Stimulated activated CD8-positive, alpha-beta memory T cell treated with anti-CD3 and anti-CD28 coated beads, Interleukin-4, amount 100 ng/mL, for 1 hour (primary cell): ENCODE measurements around the gene POGLUT2.
"Not testable (repeated sequence)": the region's sequence is repeated elsewhere in the genome, so short reads cannot be mapped to it uniquely, and the experiment has no call there.

Source experiments
- DNase-seq, 2 donors: peaks; one replicate each; pipeline ENCODE4 v3.0.0-alpha.2; 2020; ENCODE audit warnings: low read depth in 2 of 2, low spot score in 1 of 2

Gene POGLUT2

DNA sequence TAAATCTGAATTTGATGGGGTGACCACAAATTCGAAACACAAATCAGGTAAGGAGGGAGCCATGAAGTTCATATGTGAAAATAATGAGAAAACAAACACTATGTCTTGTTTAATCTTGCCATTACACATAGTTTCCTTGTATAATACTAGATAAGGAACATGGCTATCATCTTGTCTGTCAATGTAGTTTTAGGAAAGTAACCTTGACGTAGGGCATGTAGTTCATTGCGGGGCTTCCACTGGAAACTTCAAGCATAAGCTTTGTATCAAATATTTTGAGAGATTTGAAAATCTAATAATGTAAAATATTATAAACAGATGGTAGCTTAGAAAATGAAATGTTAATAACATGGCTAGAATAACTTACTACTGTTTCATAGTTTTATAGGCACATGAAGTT lies 8.9 kb upstream of the POGLUT2 start:
- DNase-seq, result no peak

DNA sequence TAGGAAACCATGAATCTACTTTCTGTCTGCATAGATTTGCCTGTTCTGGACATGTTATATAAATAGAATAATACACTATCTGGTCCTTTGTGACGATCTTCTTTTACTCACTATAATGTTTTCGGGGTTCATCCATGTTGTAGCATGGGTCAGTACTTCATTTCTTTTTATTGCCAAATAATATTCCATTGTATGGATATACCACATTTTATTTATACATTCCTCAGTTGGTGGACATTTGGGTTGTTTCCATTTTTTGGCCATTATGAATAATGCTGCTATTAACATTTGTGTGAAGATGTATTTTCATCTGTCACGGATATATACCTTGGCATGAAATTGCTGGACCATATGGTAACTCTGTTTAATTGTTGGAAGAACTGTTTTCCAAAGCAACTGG lies 6.9 kb upstream of the POGLUT2 start:
- DNase-seq, result no peak

DNA sequence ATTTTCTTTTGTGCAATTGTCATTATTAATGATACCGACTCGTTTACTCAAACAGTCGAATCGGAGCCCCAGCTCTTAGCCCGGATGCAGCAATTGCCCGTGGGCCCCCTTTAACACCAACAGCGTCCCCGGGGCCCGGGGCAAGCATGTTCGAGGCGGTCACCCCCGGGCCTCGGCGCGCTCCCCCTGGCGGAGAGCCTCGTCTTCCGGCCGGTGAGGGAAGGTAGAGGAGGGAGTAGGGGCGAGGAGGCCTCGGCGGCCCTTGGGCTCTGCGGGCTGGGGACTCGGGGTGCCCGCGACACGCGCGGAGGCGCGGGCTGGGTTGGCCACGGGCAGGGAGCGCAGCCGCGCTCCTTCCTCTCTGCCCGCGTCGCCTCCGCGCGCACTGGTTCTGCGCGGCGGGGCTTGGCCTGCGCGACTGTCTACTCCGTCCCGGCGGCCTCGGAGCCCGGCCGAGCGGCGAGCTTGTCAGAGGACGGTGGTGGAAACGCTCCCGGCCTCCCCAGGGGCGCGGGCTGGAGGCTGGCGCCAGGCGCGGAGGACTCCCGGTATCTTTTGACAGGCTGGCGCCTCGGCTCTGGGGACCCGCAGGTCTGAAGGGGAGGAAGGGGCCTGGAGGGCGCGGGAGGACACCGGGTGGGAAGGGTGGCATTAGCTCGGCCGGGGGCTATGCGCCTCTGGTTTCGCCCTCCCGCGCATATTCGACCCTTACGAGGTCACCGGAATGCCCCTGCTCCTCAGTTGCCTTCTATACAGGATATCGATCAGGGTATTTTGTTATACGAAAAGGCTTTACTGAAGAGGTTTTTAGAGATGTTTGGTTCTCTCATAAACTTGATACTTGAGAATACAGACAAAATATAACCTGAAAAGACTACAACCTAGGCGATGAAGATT lies 1.6 kb upstream of the POGLUT2 start:
- DNase-seq, result peak; percentile 64 to 71

DNA sequence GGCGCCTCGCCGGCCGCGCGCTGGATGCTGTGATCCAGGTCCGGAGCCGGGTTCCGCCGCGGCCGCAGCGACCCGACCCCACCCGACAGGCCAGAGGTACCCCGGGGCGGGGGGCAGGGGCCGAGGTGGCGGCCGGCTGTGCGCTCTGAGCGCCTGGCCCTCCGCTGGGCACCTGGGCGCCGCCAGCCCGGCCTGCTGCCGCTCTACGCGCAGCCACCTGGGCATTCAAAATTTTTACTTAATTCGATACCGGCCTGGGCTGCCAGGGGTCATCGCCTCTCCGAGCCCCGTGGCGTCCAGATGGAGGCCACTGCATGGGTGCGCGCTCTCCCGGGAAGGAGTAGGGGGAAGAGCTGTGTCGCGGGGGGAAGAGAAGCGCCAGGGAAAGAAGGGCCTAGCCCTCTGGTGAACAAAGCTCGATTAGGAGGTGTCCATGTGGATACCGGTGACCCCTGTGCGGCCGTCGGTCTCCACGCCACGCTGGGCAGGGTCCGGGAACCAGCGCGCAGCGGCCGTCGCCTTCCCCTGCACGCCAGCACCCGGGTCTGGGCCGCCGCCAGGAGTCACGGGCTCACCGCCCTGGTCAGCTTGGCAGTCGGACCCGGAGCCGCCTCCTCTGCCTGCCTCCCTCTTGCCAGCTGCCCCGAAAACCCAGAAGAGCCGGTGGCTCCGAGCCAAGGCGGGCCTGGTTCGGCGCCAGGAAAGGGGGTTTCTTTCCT lies 809 bp upstream of the POGLUT2 start:
- no peak for DNase-seq

DNA sequence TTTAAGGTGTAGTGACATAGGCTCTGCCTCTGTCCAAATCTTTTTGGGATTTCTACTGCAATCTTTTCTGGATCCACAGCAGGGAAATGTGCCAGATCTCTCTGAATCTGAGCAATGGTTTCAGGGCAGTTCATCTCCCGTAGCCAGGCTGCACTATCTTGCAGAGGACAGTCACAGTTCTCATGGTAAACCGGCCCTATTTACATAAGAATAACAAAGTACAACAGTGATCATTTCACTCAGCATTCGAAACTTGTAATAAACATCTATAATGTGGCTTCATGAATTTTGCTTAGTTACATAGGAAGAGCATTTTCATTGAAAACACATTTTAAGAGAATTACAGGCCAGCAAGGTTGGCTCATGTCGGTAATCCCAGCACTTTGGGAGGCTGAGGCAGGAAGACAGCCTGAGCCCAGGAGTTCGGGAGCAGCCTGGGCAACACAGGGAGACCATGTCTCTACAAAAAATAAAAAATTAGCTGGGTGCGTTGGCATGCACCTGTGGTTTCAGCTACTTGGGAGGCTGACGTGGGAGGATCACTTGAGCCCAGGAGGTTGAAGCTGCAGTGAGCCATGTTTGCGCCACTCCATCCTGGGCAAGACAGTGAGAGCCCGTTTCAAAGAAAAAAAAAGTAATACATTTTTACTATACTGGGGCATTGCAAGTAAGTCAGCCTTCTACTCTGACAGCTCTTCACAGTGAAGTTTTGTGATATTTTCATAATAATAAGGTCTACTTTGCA lies 5.0 kb downstream of the POGLUT2 start:
- no peak for DNase-seq

DNA sequence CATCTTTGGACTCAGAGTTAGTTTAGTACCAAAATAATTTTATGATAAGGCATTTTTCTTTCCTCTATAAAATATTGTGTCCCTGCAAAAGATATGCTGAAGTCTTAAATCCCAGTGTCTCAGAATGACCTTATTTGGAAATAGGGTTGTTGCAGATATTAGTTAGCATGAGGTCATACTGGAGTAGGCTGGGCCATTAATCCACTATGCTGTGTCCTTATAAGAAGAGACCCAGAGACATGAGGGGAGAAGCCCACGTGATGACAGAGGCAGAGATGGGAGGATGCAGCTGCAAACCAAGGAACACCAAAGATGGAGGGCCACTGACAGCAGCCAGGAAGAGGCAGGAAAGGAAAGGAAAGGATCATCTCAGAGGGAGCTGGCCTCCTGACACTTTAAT lies 6.4 kb downstream of the POGLUT2 start:
- no peak for DNase-seq

DNA sequence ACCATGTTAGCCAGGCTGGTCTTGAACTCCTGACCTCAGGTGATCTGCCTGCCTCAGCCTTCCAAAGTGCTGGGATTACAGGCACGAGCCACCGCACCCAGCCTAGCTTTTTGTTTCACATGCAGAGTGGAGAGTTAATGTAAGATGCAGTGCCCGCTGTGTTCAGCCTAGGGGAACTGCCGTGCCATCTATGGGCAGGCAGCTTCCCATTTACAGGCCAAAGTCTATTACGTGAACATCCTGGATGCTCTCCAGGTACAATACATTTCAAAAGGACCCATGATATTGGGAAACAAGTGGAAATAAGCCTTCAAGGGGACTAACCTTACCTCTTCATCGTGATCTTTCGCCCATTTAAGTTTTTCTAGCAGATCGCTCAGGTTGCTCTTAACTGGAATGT lies 10.1 kb downstream of the POGLUT2 start:
- DNase-seq, result no peak

DNA sequence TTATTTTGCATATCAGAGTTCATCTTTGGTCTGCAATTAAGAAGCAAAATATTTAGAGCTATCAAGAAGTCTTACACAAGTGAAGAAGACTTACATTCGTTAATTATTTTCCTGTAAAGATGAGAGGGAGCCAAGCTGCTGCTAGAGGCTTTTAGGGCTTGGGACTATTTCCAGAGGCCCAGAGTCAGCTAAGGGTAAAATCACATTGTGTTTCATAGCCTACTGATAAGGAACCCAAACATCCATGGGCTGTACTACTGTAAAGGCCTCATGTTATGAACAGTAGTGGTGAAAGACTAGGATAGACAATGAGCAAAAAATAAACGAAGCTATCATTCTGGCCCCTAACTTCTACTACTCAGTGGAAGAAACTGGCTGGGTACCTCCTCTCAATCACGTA lies 14.3 kb downstream of the POGLUT2 start:
- no peak for DNase-seq

DNA sequence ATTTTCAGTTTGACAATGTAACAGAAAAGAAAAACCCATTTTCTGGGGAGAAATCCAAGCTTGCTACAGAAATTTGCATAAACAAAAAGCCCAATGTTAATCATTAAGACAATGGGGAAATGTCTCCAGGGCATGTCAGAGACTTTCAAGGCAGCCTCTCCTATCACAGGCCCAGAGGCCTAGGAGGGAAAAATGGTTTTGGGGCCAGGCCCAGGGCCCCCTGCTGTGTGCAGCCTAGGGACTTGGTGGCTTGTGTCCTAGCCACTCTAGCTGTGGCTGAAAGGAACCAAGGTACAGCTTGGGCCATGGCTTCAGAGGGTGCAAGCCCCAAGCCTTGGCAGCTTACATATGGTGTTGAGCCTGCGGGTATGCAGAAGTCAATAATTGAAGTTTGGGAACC lies 17.2 kb downstream of the POGLUT2 start:
- no peak for DNase-seq

DNA sequence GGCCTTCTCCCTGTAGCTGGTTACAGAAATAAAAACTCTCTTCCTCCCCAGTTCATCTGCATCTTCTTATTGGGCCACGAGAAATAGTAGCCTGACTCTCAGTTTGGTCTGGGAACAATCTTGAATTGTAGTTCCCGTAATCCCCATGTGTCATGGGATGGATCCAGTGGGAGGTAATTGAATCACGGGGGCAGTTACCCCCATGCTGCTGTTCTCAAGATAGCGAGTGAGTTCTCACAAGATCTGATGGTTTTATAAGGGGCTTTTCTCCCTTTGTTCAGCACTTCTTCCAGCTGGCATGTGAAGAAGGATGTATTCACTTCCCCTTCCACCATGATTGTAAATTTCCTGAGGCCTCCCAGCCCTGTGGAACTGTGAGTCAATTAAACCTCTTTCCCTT lies 18.1 kb downstream of the POGLUT2 start:
- not testable (repeated sequence) for DNase-seq

DNA sequence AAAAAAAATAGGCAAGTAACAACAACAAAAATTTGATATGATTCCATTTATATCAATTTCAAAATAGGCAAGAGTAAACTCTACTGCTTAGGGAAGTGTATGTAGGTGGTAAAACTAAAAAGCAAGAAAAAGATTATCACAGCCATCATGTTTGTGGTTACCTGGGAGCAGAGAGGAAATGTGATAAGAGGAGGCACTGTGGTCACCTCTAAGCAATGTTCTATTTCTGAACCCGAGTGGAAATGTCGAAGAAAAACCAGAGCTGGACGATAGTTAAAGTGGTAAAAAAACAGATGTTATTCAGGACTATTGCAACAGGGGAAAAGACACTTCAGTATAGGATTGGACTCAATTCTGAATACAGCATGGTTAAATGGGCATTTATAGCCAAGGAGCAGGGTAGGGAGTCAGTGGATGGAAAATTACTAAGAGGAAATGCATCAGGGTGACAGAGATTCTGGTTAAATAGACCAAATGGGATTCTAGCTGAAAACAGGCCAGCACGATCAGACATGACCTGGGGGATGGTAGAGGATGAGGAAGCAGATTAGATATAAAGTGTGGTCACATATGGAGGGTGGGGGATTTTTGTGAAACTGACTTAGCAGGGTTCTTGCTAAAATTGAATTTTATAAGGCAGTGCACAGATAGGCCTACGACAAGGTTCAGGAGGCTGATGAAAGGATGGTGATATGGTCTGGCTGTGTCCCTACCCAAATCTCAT lies 19.2 kb downstream of the POGLUT2 start:
- no peak for DNase-seq

DNA sequence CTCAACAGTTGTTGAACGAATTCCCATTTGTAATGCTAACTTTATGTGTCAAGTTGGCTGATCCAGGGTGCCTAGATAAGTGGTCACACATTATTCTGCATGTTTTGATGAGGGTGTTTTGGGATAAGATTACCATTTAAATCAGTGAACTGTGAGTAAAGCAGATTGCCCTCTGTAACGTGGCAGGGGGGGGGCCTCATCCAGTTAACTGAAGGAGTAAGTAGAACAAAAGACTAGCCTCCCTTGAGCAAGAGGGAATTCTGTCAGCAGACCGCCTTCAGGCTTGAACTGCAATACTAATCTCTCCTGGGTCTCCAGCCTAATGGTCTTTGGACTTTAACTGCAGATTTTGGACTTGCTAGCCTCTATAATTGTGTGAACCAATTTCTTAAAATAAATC lies 21.0 kb downstream of the POGLUT2 start:
- DNase-seq, result no peak

DNA sequence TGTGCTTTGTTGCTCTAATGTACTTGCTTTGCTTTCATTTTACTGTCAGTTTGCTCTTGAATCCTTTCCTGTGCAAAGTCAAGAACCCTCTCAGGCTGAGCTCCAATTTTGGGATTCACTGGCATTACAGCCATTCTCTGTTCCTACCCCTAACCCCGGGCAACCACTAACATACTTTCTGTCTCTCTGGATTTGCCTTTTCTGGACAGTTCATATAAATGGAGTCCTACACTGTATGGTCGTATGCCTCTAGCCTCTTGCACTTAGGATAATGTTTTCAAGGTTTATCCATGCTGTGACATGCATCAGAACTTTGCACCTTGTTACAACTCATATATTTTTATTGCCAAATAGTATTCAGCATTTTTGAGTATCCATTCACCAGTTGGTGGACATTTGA lies 22.5 kb downstream of the POGLUT2 start:
- no peak for DNase-seq

DNA sequence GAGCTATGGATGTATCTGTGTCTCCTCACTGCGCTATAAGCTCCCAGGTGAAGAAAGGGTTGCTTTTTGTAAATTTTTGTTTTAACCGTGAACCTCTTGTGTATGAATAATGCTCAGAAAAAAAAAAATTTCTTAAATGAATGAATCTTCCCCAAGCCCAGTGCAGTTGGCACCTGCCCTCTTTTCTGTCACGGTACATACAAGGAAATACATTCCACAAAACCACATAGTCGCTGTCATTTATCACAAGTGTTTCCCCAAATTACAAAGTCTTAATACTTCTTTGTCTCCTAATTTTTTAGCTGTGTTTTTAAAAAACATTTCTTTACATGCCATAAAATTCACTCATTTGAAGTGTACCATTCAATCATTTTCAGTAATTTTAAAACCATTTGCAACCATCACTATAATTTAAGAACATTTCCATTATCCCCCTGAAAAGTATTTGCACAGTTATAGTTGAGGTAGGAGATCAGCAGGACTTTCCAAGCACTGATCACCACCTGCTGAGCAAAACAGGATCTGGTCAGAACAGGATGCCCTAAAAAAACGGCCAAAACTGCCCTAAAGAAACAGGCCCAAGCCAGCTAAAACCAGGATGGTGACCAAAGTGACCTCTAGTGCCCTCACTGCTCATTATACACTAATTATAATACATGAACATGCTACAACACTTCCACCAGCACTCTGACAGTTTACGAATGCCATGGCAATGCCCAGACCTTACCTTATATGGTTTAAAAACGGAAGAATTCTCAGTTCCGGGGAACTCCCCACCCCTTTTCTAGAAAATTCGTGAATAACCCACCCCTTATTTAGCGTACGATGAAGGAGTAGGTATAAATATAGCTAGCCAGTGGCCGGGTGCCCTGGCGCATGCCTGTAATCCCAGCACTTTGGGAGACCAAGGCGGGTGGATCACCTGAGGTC lies 23.9 kb downstream of the POGLUT2 start:
- DNase-seq, result no peak

DNA sequence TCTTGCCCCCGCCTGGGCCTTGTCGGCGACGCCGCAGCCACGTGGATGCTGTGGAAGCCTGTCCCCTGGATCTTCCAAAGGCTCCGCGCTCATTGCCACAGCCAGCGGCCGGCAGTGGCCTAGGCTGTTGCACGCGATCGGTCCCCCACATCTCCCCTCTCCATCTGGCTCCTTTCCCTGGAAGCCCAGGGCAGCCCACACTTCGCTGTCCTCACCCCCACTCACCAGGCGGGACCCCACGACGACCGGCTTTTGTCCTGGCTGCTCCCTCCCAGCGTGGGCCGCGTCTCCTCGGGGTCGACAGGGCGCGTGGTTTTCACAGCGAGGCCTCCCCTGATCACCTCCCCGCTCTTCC lies 24.6 kb downstream of the POGLUT2 start:
- no peak for DNase-seq

DNA sequence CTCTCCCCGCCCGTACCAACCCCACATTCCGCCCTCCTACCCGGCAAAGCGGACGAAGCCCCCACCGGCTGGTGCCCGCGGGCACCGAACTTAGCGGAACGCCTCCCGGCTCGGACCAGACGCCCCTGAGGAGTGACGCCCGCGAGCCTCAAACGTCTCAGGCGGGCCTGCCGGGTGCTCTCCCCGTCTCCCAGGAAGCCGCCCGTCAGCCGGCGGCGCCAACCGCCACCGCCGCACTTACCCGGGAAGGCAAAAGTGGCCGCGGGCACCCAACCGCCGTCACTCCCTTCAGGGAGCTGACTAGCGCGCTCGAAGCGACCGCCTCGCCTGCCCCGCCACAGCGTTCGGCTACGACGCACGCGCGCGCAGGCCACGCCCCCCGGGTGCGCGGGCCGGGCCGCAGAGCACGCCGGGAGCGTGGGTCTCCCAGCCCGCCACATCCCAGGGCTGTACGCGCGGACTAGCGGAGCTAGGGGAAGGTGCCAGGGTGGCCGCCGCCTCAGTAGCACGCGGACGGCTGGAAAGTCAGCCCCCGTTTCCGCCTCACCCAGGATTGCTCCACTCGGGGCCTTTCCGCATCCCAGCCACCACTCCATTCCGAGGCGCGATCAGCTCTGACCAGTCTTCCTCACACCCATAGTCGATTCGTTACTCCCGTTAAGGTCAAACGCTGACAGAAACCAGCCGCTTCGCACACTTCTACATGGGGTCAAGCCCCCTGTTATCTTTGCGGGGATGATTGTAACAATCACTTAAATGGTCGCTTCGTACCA lies 25.1 kb downstream of the POGLUT2 start, which contains the start of gene TEX30:
TSS of gene TEX30 (minus strand) at position 346 of the 773 bp plus-strand sequence. CDS start 3,760 bp downstream, outside the sequence.
- DNase-seq, result peak; percentile 59 to 72

DNA sequence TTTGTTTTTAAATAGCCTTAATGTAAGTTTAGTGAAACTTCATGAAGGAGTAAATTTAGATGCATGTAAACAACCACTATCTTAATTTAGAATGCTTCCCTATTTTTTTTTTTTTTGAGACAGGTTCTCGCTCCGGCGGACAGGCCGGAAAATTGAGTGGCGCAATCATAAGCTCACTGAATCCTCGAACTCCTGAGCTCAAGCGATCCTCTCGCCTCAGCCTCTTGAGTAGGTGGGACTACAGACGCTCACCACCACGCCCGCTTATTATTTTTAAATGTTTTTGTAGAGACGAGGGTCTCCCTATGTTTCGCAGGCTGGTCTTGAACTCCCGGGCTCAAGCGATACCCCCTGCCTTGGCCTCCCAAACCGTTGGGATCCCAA lies 26.7 kb downstream of the POGLUT2 start:
- no peak for DNase-seq

DNA sequence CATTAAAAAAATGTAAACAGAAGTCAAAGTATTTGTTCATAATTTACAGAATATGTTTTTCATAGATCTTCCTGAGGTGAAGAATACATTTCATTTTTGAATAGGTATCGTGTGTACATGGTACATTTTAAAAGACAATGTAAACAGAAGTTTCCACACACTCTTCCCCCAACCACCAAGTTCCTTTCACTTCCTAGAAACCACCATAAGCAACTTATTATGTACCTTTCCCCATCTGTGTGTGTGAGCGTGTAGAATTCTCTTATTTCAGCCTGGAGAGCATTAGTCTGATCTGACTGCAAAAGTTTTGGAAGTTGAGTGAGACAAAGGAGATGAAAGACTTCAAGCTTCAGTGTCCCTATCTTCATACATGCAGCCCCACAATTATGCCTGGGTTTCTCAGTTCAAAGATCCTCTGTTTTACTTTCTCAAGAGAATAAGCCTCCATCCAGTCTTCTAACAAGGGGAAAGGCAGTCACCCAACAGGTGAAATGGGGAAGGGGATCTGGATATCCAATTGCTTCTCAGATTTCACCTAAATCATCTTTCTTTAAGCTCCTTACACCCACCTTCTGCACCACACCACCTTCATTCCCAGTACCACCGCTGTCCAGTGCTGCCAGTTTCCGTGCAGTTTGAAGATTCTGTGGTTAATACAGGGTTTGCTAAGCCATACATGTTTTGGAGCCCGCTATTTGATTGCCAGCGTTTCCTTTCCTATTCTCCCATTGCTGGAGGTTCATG lies 27.3 kb downstream of the POGLUT2 start:
- DNase-seq, result no peak

DNA sequence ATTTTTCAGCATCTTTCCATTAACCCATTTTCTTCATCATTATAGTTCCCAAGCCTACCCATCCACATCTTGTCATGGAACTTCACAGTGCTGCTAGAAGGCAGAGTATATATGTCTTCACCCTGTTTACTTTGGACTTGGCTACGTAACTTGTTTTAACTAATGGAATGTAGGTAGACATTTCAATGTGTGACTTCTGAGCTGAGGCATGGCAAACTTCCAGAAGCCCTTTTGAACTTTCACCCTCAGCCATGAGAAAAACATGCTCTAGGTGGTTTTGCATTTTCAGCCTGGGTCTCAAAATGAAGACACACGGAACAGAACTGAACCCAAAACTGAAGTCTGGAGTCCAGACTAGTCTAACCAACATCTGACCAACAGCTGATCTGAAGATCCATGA lies 28.3 kb downstream of the POGLUT2 start:
- no peak for DNase-seq
